GM19395 (cell line): ENCODE results near the gene LDLRAD3.

Source experiments
- ATAC-seq: cut with Tn5 transposase; IDR thresholded peaks from one replicate; pipeline ENCODE4 v1.9.1; 2021; ENCODE audit warnings: mild to moderate bottlenecking, moderate library complexity; ENCODE audit not compliant: unreplicated experiment

LDLRAD3 gene

DNA sequence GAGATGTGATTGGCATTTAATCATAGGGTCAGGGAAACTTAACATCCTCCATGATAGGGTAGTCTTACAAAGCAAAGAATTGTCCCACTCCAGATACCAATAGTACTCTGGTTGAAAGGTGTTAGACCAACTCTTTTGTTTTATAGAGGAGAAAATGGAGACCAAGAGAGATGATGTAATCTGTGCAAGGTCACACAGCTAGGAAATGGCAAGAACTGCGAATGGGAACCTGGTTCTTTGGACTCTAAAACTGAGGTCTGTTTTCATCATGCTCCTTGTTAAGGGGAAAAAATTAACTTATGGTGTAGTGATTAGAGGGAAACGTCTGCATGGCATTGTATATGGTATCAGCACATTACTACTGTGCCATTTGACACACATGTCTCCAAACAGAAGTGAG lies 174.2 kb downstream of the LDLRAD3 start:
- ATAC-seq, result no peak

- no peak for ATAC-seq
Measured at GRCh38 chr11:36119300-36119699, 175.4 kb downstream of the LDLRAD3 start.

GRCh38 chr11:36121054-36121453 lies 177.2 kb downstream of the LDLRAD3 start:
- no peak for ATAC-seq

- no peak for ATAC-seq
Measured at GRCh38 chr11:36122671-36123070, 178.8 kb downstream of the LDLRAD3 start.

GRCh38 chr11:36123336-36124101 lies 179.7 kb downstream of the LDLRAD3 start:
- ATAC-seq, result no peak

- no peak for ATAC-seq
Measured at GRCh38 chr11:36126678-36127077, 182.8 kb downstream of the LDLRAD3 start.

GRCh38 chr11:36127550-36127949 lies 183.7 kb downstream of the LDLRAD3 start:
- no peak for ATAC-seq

GRCh38 chr11:36129955-36130354 lies 186.1 kb downstream of the LDLRAD3 start:
- no peak for ATAC-seq

GRCh38 chr11:36130401-36130800 lies 186.5 kb downstream of the LDLRAD3 start:
- ATAC-seq, result no peak

DNA sequence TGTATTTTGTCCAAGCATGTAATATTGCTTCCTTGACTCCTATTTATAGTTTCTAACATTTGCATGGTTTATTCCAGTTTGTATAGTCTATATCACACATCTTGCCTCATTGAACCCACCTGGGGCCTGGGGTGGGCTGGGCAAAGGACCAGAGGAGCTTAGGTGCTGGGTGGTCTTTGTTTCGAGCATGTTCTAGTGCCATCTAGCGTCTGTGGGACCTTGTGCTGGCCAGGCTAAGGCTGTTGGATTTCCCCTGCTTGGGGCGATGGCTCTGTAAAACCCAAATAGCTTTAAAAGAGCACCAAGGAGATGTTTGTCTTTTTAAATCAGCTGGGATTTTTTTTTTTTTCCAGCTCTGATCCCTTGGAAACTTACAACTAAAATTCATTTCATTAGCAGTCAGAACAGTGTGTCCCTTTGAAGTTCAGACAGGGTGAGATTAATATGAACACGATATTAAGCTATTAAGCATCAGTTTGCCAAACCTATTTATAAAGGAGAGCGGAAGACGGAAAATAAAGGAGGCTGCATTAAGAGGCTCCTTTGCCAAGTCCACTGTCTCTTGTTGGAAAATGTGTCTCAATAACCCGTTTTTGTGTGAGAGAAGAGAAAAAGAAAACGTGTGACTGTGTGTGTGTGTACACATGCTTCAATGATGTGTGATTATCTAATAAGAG lies 188.0 kb downstream of the LDLRAD3 start:
- no peak for ATAC-seq

DNA sequence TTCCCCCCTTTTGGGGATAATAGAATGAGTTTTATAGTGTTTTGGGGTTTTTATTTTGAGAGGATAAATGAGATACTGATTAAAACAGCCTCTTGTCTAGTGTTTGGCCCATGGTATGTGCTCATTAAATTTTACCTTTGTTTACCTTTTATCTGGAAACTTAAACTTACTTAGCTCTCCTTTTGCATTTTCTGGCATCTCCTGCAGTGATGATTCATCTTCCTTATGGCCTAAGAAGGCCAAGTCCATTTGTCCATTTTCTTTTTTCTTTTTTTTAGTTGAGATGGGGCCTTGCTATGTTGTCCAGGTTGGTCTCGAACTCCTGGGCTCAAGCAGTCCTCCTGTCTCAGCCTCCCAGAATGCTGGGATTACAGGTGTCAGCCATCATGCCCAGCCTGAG lies 189.1 kb downstream of the LDLRAD3 start:
- ATAC-seq, result no peak

GRCh38 chr11:36135076-36135475 lies 191.2 kb downstream of the LDLRAD3 start:
- ATAC-seq, result no peak

DNA sequence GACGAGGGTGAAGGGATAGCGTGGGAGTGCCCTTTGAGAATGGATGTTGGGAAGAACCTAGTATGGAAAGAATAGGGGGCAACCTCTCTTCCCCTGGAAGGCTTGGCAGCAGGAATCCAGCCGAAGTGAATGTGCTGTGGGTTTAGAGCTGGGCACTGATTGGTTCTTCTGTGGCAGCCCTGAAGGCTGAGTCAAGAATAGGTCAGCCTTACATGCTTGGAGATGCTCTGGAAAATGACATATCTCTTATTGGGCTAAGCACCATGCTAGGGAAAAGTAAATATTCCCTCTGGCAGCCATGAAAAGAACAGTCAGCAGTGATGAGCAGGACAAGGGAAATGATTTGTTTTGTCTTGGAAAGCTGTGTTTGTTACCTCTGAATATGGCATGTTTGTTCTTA lies 195.9 kb downstream of the LDLRAD3 start:
- no peak for ATAC-seq

- no peak for ATAC-seq
Measured at GRCh38 chr11:36141196-36141953, 197.5 kb downstream of the LDLRAD3 start.

- no peak for ATAC-seq
Measured at GRCh38 chr11:36141956-36142355, 198.1 kb downstream of the LDLRAD3 start.

DNA sequence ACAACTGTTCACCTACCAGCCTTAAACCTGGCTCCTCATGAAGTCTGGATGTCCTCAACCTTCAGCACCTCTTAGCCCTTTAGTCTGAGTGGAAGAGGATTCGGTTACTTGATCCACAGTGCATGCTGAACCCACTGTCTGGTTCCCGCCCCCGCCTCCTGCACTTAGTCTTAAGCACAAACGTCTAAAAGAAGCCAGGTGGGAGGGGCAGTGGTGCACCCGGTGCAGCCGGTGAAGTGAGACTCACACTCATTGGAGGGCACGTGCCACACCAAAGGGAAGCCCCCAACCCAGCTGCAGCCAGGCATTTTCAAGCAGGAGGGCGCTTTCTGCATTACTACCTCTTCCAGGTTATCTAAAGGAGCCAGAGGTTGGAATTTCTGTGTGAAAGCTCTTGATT lies 198.6 kb downstream of the LDLRAD3 start:
- ATAC-seq, result no peak

DNA sequence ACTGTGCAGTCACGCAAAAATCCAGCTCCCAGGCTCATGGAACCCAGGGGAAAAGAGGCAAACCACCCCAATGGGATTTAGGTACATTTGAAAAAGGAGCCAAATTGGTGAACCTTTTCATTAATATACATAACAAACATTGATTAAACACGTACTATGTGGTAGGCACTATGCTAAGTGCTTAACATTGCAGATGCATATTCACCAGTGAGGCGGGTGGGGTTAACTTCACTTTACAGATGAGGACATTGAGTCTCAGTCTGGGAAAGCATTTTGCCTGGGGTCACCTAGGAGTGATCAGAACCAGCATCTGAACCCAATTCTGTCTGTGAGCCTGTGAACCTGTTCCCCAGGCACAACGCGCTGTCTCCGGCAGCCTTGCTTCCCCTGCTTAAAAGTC lies 199.0 kb downstream of the LDLRAD3 start:
- no peak for ATAC-seq

DNA sequence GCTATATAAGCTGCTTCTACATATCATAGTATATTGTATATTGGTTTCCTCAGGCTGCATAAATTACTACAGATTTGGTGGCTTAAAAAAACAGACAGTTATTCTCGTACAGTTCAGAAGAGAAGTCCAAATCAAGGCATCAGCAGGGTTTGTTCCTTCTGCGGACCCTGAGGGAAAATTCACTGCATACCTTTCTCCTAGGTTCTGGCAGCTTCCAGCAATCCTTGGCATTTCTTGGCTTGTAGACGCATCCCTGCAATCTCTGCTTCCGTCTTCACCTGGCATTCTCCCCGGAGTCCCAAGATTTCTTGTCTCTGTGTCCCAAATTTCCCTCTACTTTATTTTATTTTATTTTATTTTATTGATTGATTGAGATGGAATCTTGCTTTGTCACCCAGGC lies 202.6 kb downstream of the LDLRAD3 start:
- no peak for ATAC-seq

DNA sequence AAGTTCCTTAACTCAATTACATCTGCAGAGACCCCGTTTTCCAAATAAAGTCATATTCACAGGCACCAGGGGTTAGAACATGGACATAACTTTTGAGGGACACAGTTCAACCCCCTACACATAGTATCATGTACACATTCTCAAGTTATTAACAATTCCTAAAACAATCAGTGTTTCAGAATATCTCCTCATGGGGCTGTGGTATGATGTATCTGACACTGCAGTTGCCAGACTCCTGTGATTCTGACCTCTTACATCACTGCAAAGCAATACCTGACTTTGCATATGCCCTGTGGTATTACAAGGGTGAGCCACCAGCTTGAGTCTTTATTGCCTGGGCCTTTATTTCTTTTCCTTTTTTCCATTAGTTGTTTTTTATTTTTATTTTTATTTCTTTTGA lies 203.6 kb downstream of the LDLRAD3 start:
- ATAC-seq, result no peak

DNA sequence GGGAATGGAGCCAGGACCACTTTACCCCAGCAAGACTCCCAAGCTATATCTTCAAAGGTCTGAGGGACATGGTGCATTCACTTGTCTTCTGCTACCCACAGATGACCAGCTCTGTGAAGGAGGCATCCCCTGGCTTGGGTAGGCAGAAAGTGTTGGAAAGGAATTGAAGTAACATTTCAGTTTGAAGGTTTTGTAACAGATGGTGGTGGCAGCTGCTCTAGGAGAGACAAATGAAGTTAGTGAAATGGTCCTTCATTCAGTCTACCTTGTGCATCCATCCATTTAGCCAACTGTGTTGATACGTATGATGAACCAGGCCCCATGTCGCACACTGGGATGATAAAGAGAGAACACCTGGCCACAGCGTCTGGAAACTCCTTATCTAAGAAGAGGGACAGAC lies 204.8 kb downstream of the LDLRAD3 start:
- ATAC-seq, result no peak

DNA sequence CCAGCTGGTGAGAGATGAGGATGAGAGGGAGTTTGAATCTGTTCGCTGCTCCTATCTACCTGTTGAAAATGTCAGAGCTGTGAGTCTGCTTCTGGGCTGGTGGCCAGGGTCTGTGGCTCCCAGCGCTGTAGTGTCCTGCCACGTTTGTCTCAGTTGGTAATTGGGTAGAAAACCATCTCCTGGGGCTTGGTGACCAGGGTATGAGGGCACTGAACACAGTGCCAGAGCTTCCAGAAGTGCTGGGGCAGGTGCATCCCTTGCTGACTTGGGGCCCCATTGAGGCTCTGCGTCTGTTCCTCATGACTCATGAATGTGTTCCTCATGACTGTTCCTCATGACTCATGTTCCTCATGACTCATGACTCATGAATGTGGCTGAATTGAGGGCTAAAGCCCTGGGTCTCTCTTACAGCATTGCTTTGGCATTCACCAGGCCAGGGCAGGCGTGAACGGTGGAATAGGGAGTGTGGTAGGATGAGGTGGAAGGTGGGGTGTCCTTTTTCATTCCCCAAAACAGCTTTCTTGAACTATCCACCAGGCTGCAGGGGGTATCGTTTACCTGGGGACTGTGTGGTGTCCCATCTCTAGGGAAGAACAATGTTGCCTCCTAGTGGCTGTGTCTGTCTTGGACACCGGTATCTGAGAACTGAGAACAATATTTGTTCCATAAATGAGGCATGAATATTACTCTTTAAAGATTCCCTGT lies 205.8 kb downstream of the LDLRAD3 start:
- peak; percentile 91 for ATAC-seq
